RWPE2 (cell line): ENCODE results near the gene EFNA3.
A peak's percentile ranks its signal among the peaks of the same experiment; 100 is the strongest.

Experiments used
- ATAC-seq: fragments of 200-7000 bp; cut with Tn5 transposase; 3 replicates; pipeline ENCODE4 v1.9.1; 2021; ENCODE audit warnings: low read depth
- DNase-seq: peaks from one replicate; pipeline ENCODE4 v3.0.0-alpha.2; 2020; ENCODE audit warnings: low spot score
- H3K27ac ChIP-seq: fragments of 450-650 bp; 2 replicates; pipeline ENCODE4 v1.5.1; 2017; ENCODE audit warnings: mild to moderate bottlenecking; ENCODE audit not compliant: poor library complexity, severe bottlenecking
- H3K27me3 ChIP-seq: fragments of 250-450 bp; sonication (Bioruptor Pico); 2 replicates; pipeline ENCODE4 v1.5.1; 2021; ENCODE audit warnings: mild to moderate bottlenecking, moderate library complexity; ENCODE audit not compliant: insufficient read depth, poor library complexity, severe bottlenecking
- H3K36me3 ChIP-seq: fragments of 250-450 bp; sonication (Bioruptor Pico); 2 replicates; pipeline ENCODE4 v1.5.1; 2020; ENCODE audit warnings: low read depth, mild to moderate bottlenecking, moderate library complexity
- H3K4me1 ChIP-seq: fragments of 250-450 bp; sonication (Bioruptor Pico); 2 replicates; pipeline ENCODE4 v1.5.1; 2021; ENCODE audit warnings: mild to moderate bottlenecking, moderate library complexity; ENCODE audit not compliant: insufficient read depth, poor library complexity, severe bottlenecking
- H3K4me3 ChIP-seq: fragments of 250-450 bp; sonication (Bioruptor Pico); 2 replicates; pipeline ENCODE4 v1.5.1; 2021; ENCODE audit warnings: mild to moderate bottlenecking, moderate library complexity; ENCODE audit not compliant: severe bottlenecking
- H3K9me3 ChIP-seq: fragments of 250-450 bp; sonication (Bioruptor Pico); 2 replicates; pipeline ENCODE4 v1.5.1; 2021; ENCODE audit warnings: mild to moderate bottlenecking, moderate library complexity; ENCODE audit not compliant: severe bottlenecking
- CTCF ChIP-seq: fragments of 450-650 bp; IDR thresholded peaks from one replicate; pipeline ENCODE4 v1.5.1; 2017; ENCODE audit warnings: mild to moderate bottlenecking, moderate library complexity; ENCODE audit not compliant: poor library complexity, severe bottlenecking

Gene EFNA3

GRCh38 chr1:155051777-155052398, 26.7 kb upstream of the EFNA3 start:
- Histone ChIP-seq H3K36me3 (peaks cover 41% of the 10 kb centered on the region), H3K9me3 (no peaks in the 10 kb centered on the region), H3K4me3 (peak overlapping the region; percentile 94), H3K4me1 (peaks cover 14% of the 10 kb centered on the region), H3K27ac (peak overlapping the region; percentile 89), H3K27me3 (no peaks in the 10 kb centered on the region)
- DNase-seq, result peak; percentile 76
- peak; percentile 29 for ATAC-seq
- TF ChIP-seq CTCF, result no peak

GRCh38 chr1:155052439-155053395, 25.9 kb upstream of the EFNA3 start:
- ATAC-seq, result peak; percentile 54
- peaks cover 49% of the 10 kb centered on the region for H3K36me3 ChIP-seq
- no peaks in the 10 kb centered on the region for H3K27me3 ChIP-seq
- no peaks in the 10 kb centered on the region for H3K9me3 ChIP-seq
- peak overlapping the region; percentile 94 for H3K4me3 ChIP-seq
- DNase-seq, result no peak
- peak; percentile 64 for TF ChIP-seq CTCF
- H3K4me1 ChIP-seq, result peaks cover 14% of the 10 kb centered on the region
- H3K27ac ChIP-seq, result peak overlapping the region; percentile 89

GRCh38 chr1:155053531-155054105, 25.0 kb upstream of the EFNA3 start:
- no peak for TF ChIP-seq CTCF
- Histone ChIP-seq H3K9me3 (no peaks in the 10 kb centered on the region), H3K36me3 (peaks cover 58% of the 10 kb centered on the region), H3K27ac (peak overlapping the region; percentile 89), H3K4me3 (no peak overlapping the region), H3K4me1 (peaks cover 14% of the 10 kb centered on the region), H3K27me3 (no peaks in the 10 kb centered on the region)
- DNase-seq, result no peak
- no peak for ATAC-seq

GRCh38 chr1:155057104-155057503, 21.5 kb upstream of the EFNA3 start:
- Histone ChIP-seq H3K27me3 (no peaks in the 10 kb centered on the region), H3K9me3 (no peaks in the 10 kb centered on the region), H3K36me3 (peaks cover 79% of the 10 kb centered on the region), H3K4me3 (no peak overlapping the region), H3K4me1 (peaks cover 6% of the 10 kb centered on the region), H3K27ac (no peak overlapping the region)
- ATAC-seq (no peak), DNase-seq (no peak)
- TF ChIP-seq CTCF, result no peak
